AG04450 (cell line): ENCODE results near the gene RNF207. TPM values are rescaled to one million over a fixed set of nuclear protein-coding genes. Genes with fewer than 3 reads are reported as not detected.

Experiments
- CTCF ChIA-PET: fragments of 300-600, 350-600 bp; formaldehyde crosslinking; extraction: SDS; loops from one replicate; lab custom pipeline; 2022; ENCODE audit warnings: antibody characterized with exemption, inconsistent platforms; lab: Charles Lee
- POLR2A ChIA-PET: fragments of 350-600 bp; formaldehyde crosslinking; extraction: SDS; loops from one replicate; lab custom pipeline; 2021; ENCODE audit warnings: antibody characterized with exemption, inconsistent platforms; lab: Yijun Ruan, JAX
- DNase-seq: peaks from one replicate; pipeline ENCODE4 v3.0.0-alpha.2; 2011; ENCODE audit warnings: low read depth, low spot score
- H3K27ac ChIP-seq: one replicate; pipeline ENCODE4 v1.5.1; 2012; ENCODE audit warnings: low read depth, low read length, control low read depth
- H3K27me3 ChIP-seq: one replicate; pipeline ENCODE4 v1.6.0; 2012; ENCODE audit warnings: low read length; ENCODE audit not compliant: control insufficient read depth, insufficient read depth
- H3K4me3 ChIP-seq: 2 replicates; pipeline ENCODE4 v1.5.1; 2011; ENCODE audit warnings: mild to moderate bottlenecking, low read depth, low read length, control low read depth
- H3K9me3 ChIP-seq: 2 replicates; pipeline ENCODE4 v1.5.1; 2012; ENCODE audit warnings: low read length; ENCODE audit not compliant: control insufficient read depth, insufficient read depth
- polyA minus RNA-seq: library from RNA; depleted of rRNA, polyadenylated mRNA; stranded (reverse); fragments of >200 nt; gene quantifications from 2 replicates; pipeline ENCODE4 v1.2.3, GENCODE V29; 2011; rRNA and poly(A)+ RNA removed
- polyA plus RNA-seq: library from polyadenylated mRNA; depleted of rRNA; stranded (reverse); fragments of >200 nt; gene quantifications from 2 replicates; pipeline ENCODE4 v1.2.3, GENCODE V29; 2011; rRNA removed
- TF ChIP-seq, protein P1 (sequence below): IDR thresholded peaks from 2 replicates; pipeline ENCODE4 v1.5.1; 2011; ENCODE audit warnings: low read depth, low read length, control low read depth, inconsistent platforms

The RNF207 gene
- polyA plus RNA-seq = 7.2 and 8.7 TPM in 2 replicates
- polyA minus RNA-seq = 8.1 and 10.9 TPM in 2 replicates

DNA sequence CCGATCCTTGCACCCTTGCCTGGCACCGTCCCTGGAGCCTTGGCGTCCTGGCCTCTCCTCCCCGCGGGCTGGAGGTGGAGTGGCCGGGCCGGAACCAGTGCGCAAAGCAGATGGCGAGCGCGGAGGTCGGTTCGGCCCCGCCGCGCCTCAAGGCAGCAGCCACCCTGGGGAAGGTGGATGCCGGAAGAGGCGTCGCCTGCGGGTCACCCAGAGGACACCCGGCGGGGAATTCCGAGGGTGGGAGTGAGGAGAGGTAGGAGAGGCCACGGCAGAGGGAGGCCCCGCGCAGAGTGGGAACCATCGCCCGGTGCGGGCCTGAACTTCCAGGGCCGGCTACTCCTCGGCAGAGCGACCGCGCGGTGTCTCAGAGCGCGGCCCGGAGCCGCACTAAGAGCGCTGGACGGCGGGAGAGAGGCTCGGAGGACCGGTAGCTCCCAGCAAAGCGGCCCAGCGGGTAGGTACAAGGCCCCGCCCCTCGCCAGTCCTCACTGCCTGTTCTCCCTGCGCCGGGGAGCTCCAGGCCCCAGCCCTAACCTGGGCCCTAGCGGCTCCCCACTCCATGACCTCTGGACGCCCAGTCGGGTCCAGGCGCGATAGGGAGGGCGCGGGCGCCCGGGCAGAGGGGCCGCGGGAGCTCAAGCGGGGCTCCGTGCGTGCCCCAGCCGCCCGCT, at the start of gene RNF207:
TSS of gene RNF207 (plus strand) at position 271 of the 671 bp plus-strand sequence. CDS start 417 bp downstream, outside the sequence.
- Histone ChIP-seq H3K9me3 (no peaks in the 10 kb centered on the region; the same call in 1 of the 2 replicates), H3K27ac (peak within 1 kb of the TSS; percentile 57), H3K27me3 (no peaks in the 10 kb centered on the region), H3K4me3 (peak within 1 kb of the TSS; percentile 58)
- no peak for DNase-seq
- CTCF ChIA-PET = interaction anchor here (0.7 to 2.4 kb wide), 6 partner anchors 9 to 154 kb away, joined by 3 to 18 read pairs (median 6); no protein-coding TSS in a partner anchor
- POLR2A ChIA-PET = interaction anchor here (1.0 kb wide), 1 partner anchor 30 kb away, joined by 3 read pairs; the partner anchor contains the start of gene ICMT
- TF ChIP-seq, protein P1, sequence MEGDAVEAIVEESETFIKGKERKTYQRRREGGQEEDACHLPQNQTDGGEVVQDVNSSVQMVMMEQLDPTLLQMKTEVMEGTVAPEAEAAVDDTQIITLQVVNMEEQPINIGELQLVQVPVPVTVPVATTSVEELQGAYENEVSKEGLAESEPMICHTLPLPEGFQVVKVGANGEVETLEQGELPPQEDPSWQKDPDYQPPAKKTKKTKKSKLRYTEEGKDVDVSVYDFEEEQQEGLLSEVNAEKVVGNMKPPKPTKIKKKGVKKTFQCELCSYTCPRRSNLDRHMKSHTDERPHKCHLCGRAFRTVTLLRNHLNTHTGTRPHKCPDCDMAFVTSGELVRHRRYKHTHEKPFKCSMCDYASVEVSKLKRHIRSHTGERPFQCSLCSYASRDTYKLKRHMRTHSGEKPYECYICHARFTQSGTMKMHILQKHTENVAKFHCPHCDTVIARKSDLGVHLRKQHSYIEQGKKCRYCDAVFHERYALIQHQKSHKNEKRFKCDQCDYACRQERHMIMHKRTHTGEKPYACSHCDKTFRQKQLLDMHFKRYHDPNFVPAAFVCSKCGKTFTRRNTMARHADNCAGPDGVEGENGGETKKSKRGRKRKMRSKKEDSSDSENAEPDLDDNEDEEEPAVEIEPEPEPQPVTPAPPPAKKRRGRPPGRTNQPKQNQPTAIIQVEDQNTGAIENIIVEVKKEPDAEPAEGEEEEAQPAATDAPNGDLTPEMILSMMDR = no peak

GRCh38 chr1:6157132-6157527, 48.8 kb upstream of the RNF207 start:
- Histone ChIP-seq H3K27me3 (peaks cover 7% of the 10 kb centered on the region), H3K4me3 (no peak overlapping the region), H3K9me3 (no peaks in the 10 kb centered on the region; the same call in 1 of the 2 replicates), H3K27ac (no peak overlapping the region)
- TF ChIP-seq, protein P1 = no peak
- CTCF ChIA-PET = no interaction called here
- POLR2A ChIA-PET = no interaction called here
- DNase-seq = no peak

GRCh38 chr1:6157528-6158174, 48.3 kb upstream of the RNF207 start:
- no peak overlapping the region for H3K27ac ChIP-seq
- POLR2A ChIA-PET = no interaction called here

GRCh38 chr1:6158181-6158580, 47.7 kb upstream of the RNF207 start:
- Histone ChIP-seq H3K27ac (no peak overlapping the region), H3K9me3 (no peaks in the 10 kb centered on the region; the same call in 1 of the 2 replicates), H3K4me3 (no peak overlapping the region), H3K27me3 (peaks cover 10% of the 10 kb centered on the region)
- POLR2A ChIA-PET = no interaction called here
- TF ChIP-seq, protein P1 = no peak
- CTCF ChIA-PET = interaction anchor here (0.7 kb wide), 1 partner anchor 47 kb away, joined by 4 read pairs; no protein-coding TSS in a partner anchor
- no peak for DNase-seq

More at GRCh38 chr1:6157528-6158174, 48.3 kb upstream of the RNF207 start:
- Histone ChIP-seq H3K9me3 (no peaks in the 10 kb centered on the region; the same call in 1 of the 2 replicates), H3K27me3 (peaks cover 10% of the 10 kb centered on the region), H3K4me3 (no peak overlapping the region)
- TF ChIP-seq, protein P1 = no peak
- no peak for DNase-seq
- CTCF ChIA-PET = no interaction called here
